ENCODE data around the gene BHLHE41.

The BHLHE41 gene

DNA sequence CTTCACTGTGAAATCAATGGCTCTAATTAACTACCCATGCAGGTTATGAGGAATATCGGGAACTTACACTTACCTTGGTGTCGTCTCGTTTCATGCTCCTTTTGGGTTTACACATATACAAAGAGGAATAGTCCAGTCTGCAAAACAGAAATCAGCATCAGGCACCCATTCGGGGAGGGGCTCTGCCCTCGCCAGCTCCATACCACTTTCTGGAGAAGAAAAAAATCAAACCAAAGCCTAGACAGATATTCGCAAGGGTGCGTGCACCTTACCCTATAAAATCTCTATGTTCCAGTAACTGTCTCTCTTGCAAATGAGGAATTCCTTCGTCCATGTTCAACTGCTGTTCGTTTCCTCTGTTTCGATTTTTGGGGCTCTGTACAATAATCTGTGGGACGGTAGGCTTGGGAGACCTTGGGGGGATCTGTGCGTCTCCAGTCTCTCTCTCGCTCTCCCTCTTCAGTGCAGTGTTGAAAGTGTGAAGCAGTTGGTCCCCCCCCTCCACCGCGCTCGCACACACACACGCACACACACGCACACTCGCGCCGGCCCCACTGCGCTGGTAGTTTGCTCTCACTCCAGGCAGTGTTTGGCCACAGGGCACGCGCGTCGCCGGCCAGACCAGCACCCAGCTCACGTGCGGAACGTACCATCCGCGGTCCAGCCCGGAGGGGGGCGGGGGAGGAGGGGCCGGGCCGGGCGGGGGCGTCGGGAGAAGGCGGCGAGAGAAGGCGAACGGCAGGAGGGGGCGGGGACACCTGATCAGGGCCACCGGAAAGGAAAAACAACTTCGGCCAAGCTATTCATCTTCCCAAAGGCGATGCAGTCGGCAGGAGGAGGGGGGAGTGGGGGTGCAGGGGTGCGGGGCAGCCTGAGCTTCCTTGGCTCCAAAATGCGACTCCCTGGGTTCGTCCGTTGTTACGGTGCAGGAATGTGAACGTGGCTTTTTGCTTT, at the start of gene BHLHE41:
Gene BHLHE41 (minus strand): TSS at position 592 of the 954 bp plus-strand sequence. CDS start 258 bp downstream, at position 334.
- DNase-seq = peak; percentile 49 to 94 (median 87)

DNA sequence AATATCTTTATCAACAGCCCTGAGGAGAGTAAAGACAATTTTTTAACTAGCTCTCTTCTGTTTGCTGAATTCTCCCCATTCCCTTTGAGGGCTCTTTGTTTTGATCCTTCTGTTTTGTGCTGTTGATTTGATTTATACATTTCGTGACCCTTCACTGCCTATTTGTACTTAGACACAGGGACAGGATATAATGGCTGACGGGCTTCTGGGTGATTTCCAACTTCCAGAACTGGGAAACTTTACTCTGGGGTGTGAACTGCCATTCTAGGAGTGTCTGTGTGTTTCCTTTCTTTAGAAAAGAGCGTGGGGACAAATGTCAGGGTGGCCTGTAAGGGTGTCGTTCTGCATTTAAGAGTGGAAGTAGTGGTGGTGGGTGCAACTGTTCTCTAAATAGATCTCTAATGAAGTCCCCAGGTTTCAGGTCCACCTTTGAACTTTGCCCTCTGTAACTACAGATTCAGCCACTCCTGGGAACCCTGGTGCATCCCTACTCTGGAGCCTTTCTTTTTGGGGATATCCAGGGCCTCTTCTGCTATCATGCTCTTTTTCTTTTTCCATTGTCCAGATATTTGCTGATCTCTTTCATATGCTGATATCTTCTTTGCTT, 48.2 kb upstream of the BHLHE41 start:
- no peak for DNase-seq

DNA sequence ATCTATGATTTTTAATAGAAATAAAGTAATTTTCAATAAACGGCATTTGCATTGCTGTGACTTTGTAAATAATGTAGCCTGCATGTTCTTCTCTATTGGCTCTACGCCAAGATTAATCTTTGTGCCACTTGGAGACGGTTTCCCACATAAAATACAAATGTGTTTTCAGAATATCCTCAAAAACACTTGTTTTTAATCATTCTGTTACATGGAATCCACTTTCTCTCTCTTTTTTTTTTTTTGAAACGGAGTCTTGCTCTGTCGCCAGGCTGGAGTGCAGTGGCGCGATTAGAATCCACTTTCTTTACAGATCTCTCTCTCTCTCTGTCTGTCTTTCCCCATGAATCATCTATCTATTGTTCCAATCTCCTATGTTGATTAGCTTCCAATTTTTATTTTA, 47.7 kb upstream of the BHLHE41 start:
- peak in 1 of 51 donors; percentile 5 for DNase-seq

DNA sequence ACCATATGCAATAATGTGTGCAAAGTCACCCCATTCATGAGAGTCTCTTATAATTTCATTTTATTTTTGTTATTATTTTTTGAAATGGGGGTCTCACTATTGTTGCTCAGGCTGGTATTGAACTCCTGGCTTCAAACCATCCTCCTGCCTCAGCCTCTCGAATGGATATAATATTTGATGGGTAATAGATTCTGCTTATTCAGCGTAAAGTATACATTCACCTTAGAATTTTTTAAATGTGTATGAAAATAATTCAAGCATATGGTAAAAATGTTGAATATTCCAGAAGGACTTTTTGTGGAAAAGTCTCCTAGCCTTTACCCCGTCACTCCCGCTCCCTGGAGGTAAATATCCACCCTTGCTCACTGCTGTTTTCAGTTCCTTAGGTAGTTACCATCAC, 47.2 kb upstream of the BHLHE41 start:
- DNase-seq = no peak

DNA sequence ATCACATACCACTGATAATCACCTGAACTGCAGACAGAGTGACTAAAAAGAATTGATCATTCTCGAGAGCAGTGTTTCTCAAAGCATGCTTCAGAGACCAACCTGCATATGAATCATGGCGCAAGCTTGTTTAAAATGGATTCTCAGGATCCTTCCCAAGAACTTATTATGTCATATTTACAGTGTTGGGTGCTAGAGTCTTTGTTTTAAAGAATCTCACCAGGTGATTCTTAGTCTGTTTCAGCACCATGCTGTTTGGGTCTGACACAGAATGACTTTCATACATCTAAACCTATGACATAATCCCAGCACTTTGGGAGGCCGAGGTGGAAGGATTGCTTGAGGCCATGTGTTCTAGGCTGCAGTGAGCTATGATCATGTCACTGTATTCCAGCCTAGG, 39.3 kb upstream of the BHLHE41 start:
- DNase-seq = no peak

DNA sequence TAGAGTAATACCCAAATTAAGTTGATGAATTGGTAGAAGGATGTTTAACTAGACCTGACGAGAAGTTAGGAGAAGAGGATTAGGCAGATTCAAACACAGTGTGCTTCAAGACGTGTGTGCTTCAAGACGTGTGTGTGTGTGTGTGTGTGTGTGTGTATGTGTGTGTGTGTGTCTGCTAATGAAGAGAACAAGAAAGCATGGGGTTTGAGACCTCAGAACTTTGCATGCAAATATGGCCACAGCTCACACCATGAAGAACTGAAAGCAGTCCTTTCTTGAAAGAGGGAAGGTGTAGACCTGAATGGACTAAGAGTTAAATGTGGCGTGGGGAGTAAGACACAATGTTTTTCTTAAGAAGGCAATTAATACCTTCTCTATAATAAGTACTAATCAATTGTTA, 38.1 kb upstream of the BHLHE41 start:
- DNase-seq = no peak

DNA sequence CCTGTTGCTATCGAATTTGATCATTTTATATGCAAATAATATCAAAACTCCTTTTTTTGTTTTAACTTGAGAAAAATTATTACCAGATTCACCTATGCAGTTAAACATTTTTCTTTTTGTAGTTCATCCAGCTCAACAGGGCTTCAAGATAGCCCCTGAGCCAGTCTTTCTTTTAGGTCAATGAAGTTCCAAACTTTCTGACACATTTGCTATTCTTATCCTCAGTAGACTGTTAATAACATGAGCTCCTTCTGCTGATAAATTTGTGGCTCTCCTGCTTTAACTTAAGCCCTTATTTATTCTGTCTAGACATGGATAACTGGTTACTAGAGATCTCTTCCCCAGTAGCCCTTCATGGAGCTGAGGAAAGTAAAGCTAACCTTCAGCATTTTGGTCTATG, 37.3 kb upstream of the BHLHE41 start:
- no peak for DNase-seq

DNA sequence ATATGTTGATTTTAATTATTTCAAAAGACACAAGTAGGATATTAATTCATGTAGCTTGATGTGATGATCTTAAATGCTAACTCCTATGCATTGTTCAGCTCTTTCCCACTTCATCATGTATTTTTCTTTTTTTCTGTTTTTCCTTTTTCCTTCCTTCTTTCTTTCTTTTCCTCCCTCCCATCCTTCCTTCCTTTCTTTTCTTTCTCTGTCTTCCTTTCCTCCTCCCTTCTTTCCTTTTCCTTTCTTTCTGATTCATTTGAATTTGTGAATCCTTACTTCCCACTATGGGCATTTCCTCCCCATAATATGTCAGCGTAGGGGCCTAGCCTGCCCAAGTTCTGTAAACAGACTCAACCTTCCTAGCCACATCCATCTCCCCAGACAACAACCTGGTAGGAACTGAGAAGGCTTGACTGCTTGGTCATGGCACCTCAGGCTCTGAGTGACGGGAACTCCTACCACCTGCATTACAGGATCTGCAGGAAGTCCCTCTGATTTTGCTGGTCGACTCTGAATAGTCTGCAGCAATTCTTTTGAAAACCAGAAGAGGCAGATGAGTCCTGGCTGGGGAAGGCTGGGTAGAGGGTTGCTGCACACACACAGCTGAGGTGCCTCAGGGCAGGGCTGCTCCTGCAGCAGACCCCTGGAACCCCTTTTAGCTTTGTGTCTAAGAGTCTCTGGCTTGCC, 33.4 kb upstream of the BHLHE41 start:
- DNase-seq = no peak

DNA sequence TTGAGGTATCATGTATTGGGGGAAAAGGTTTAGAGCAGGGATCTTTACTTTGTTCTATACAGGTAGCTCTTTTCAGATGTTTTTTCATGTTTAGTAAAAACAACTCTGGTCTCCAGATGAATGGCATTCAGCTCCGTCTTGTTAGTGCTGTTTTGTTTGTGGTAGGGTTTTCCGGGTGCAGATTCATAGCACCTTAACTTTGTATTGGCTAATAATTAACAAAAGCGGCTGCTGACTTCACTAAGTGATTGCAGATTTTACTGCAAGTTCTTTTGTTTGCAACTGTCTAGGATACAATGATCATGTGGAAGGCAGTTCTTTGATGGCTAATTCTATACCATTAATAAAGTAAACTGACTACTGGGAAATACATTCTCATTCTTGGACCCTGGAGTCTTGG, 32.2 kb upstream of the BHLHE41 start:
- no peak for DNase-seq

DNA sequence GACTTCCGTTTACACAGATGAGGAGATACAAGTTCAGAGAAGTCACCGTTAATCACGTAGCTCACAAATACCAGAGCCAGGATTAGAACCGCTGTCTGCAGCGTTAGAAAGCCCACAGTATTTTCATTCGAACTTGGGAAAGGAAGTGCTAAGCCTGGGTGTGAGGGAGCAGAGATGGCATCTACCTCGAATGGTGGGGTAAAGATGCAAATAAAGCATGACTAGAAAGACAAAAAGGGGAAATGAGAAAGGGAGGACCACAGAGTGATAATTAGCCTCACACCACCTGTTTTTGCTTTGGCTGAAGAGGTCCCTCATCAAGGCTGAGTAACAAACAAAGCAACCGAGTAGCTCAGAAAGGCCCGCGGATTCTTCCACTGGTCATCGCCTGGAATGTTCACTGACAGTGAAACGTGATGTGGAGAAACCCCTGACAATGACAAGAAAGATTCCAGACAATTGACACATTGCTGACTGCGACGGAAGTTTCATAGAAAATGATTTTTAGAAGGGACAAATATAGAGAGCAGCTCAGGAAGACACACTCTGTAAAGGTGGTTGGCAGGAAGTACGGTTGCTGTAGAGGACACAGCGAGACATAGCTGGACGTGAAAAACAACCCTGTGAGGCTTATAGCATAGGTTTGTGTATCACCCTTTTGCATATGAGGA, 31.5 kb upstream of the BHLHE41 start:
- no peak for DNase-seq

DNA sequence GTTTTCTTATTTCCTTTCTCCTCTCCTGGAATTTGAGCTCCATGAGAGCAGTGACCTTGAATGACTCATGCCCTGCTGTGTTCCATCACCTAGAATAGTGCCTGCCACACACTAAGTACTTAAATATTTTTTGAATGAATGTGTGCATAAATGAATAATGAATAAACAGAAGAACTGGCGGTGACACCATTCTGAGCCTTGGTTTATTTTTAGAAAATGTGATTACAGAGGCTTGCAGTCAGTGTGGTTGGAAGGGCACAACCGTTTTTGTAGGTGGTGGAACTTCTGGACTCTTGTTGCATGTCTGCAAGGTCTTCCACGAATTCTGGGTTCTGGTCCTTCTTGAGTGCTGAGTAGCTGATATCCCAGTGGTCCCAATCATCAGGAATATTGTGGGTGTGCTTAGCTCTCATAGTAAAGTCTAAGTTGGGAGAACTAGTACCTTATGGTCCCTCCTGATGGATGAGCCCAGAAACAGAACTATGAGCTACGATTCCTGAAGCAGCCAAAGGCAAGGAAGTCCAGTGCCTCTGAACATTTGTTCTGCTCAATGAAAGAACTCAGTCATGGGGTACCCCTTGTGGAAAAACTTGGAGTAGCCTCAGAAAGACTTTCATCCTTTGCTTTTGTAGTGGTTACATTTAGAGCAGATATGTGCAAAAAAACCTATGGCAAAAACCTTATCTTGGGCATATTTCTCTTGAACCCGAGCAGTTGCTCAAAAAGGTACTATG, 28.8 kb upstream of the BHLHE41 start:
- DNase-seq = no peak

DNA sequence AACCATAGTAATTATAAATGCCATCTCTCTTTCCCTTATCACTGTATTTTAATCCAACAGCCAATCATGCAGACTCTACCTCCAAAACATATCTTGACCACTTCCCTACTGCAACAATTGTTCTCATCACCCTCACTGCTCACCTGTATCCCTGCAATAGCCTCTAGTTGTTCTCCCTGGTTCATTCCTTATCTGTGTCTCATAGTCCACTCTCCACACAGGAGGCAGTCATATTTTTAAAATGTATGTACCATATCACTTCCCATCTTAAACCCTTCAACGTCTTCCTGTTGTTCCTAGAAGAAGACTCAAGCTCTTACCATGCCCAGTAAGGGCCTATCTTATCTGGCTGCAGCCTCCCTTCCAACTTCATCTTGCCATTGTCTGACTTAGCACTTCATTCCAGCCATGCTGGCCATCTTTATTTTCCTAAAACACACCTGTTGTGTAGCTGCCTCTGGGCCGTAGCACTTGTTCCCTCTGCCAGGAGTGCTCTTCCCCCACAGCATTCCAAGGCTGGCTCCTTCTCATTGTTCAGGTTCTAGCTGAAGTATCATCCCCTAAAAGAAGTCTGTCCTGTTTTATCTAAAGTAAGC, 27.8 kb upstream of the BHLHE41 start:
- DNase-seq = no peak

DNA sequence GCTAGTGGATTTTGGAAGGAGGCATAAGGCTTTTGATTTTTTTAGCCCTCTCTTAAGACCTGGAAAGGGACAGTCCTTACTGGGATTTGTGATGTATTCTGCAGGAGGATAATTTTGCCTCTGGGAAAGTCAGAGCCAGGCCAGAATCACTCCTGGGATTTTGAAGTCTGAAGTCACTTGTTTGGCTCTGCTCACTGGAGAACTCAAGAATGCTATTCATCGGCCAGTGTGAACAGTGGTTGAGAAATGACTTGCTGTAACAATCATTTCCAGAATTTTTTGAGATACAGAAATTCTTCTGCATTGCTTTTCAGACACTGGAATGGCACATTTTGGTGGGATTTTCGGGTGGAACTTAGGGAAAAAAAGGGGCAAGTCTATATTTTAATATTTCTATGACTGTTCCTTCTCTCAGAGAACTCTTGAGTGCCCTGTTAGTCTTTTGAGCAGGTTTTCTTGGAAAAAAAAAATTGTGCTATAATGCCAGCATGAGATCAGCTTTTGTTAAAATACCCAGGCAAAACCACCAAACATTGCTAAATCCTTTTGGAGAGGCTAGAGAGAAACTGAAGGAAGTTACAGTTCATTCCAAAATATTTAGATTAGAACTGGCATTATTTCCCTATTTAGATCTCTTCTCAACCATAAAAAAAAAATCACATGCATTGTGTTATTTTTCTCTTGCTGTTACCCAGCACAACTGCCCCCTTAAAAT, 26.1 kb upstream of the BHLHE41 start:
- DNase-seq = peak in 2 of 51 donors; percentile 7 to 19

DNA sequence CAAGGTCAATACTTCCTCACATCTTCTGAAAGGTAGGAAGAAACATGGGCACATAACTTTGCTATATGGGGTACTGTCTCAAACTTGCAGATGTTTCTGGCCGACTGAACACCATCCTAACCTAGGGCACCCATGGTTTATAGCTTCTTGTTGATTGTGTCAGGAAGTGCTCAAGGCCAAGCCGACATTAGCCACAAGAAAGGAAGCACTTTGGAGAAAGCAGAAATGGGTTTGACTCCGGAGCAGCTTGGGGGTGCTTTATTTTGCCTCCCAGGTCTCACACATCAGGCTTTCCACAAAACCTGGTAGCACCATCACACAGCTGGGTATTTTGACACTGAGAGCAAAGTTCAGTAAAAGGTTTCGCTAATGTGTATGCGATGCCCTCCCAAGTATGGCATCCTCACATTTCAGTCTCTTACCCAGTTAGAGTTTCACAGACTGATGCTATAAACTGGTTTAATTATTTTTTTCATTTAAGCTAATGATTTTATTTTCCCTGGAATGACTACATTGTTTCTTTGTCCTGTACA, 25.2 kb upstream of the BHLHE41 start:
- no peak for DNase-seq

DNA sequence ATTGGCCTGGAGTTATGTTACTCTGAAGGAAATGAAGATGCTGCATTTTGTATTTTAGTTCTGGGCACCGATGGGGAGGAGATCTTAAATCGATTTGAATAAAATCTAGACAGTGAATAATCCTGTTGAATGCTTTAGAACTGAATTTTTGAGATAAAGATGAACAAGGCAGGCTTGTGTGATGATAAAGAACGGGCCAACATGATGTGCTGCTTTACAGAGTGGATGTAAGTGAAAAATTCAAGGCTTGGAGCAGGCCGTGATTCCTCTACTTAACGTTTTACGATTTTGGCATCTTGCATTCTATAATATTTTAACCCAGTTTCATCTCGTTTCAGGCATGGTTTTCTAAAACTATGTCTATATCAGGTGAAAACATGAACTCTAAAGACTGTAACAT, 23.5 kb upstream of the BHLHE41 start:
- no peak for DNase-seq

DNA sequence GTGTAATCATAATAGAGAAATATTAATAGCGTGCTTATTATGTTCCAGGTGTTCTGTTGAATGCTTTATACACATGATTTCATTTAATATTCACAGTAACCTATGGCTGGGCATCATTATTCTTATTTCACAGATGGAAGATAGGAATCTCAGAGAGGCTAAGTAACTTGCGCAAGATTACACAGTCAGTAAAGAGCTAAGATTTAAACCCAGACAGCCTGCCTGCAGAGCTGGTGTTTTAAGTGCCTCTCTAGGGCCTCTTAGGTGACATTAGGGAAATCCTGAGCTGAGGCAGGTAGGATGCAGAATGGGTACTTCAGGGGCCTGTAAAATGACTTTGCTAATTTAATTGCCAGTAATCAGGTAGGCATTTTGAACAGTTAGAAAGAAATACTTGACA, 18.5 kb upstream of the BHLHE41 start:
- no peak for DNase-seq

DNA sequence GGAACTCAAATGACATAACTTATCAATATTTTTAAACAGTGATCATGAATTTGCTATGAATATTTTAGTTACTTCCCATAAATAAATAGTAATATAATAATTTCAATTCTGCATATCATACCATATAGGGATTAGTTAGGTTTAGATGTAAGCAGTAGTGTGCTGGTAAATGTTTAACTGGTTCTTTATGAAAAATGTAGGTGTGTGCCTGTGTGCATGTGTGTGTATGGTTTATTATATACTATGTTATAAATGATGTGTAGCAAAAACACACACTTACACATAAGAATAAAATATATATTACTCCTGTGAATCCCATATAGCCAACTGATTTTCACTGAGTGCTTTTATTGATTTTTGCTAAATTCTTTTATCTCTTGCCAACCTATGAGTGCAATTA, 14.0 kb upstream of the BHLHE41 start:
- DNase-seq = no peak

DNA sequence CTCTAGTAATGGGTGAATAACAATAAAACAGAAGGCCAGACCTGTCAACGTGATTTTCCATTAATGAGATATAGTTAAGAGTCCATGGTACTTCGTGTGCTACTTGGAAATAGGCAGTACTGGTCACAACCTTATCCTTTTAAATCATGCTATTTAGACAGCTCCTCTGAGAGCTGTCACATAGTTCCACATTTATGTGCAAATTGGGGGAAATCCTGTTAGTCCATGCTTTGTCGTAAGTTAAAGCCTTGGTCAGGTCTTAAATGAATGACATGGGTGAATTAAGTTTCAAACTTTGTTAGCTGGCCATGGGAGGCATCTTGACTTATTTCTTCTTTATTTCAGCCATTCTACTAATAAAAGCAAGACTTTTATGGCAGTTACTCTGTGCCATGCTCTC, 11.9 kb upstream of the BHLHE41 start:
- no peak for DNase-seq

DNA sequence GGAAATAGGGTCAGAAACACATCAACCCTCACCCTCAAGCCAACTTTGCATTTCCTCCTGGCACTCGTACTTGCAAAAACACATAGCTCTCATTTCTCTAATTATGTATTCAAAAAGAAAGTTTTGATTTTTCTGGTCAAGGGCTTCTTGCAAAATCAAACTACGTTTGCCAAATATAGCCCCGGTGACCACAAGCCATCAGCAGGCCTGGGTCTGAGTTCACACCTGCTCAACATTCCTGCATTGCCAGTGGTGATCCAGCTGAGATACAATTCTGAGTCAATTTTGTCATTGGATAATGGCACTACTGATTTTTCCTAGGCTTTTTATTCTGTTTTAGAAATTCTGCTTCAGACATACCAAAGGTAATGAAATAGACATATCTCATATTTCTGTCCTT, 10.7 kb upstream of the BHLHE41 start:
- no peak for DNase-seq

DNA sequence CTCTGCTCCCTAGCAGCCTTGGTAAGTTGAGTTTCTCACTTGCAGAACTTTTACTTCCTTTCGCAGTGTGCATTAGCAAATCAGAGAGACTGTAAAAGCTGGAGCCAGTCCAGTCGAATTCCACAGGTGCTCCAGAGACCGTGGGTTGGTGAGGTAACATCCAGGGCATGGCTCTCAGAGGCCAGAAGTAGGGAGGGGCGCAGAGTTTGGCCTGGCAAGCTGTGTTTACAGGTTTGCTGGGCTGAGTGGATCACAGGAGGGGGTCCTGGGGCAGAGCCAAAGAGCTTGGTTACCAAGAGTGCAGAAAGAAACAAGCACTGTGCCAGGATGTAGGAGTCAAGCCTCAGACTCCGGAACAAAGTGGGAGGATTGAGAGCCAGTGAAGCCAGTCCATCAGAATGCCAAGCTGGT, 10.2 kb upstream of the BHLHE41 start:
- DNase-seq = peak in 28 of 51 donors; percentile 15 to 78 (median 55)
